Measurements from ENCODE around the gene STOX2.

Gene STOX2

DNA sequence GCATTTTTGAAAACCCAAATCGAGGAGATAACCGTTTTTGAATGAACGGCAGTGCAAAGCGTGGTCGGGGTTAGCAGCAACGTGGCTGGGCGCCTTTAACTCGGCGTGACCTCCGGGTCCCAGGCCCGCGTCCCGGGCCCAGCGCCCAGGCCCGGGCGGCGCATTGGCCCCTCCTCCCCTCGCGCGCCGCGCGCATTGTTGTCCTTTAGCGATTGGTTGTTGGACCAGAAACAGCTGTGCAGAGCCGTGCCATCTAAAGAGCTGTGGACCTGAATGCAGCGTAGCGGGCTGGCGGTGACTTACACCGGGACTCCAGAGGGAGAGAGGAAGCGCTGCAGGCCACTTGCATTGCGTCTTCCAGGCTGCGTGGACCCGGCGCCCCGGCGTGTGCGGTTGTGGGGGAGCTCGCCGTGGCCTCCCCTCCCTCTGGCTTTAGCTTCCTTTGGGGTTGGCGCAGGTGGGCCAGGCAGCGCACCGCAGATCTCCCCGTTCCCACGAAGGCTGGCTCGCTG lies at the start of gene STOX2:
Gene STOX2 (plus strand): TSS at position 227 of the 512 bp plus-strand sequence. CDS start 1,484 bp downstream, outside the sequence.
- no peak for TF ChIP-seq EZH2phosphoT487 (conservative IDR thresholded peaks at IDR 0.05; ENCODE audit: low read length)
- TF ChIP-seq, protein P1, sequence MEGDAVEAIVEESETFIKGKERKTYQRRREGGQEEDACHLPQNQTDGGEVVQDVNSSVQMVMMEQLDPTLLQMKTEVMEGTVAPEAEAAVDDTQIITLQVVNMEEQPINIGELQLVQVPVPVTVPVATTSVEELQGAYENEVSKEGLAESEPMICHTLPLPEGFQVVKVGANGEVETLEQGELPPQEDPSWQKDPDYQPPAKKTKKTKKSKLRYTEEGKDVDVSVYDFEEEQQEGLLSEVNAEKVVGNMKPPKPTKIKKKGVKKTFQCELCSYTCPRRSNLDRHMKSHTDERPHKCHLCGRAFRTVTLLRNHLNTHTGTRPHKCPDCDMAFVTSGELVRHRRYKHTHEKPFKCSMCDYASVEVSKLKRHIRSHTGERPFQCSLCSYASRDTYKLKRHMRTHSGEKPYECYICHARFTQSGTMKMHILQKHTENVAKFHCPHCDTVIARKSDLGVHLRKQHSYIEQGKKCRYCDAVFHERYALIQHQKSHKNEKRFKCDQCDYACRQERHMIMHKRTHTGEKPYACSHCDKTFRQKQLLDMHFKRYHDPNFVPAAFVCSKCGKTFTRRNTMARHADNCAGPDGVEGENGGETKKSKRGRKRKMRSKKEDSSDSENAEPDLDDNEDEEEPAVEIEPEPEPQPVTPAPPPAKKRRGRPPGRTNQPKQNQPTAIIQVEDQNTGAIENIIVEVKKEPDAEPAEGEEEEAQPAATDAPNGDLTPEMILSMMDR (IDR thresholded peaks at IDR 0.05; ENCODE audit: insufficient read depth, low read length, poor library complexity, severe bottlenecking), result no peak
- Histone ChIP-seq H3K36me3 (ENCODE audit: low read length) (no peaks in the 10 kb centered on the region), H3K9me2 (replicated peaks; ENCODE audit: insufficient read depth, low read length) (no peaks in the 10 kb centered on the region), H3K9me3 (ENCODE audit: insufficient read depth, low read length) (no peaks in the 10 kb centered on the region), H2AFZ (ENCODE audit: low read depth, low read length, severe bottlenecking) (no peak within 1 kb of the TSS), H4K20me1 (ENCODE audit: low read depth, low read length) (no peaks in the 10 kb centered on the region), H3K9ac (ENCODE audit: low read length) (no peak within 1 kb of the TSS), H3K4me3 (ENCODE audit: insufficient read depth, low read length, poor library complexity, severe bottlenecking) (no peak within 1 kb of the TSS), H3K4me2 (ENCODE audit: low read depth, low read length, poor library complexity, severe bottlenecking) (no peak within 1 kb of the TSS), H3F3A (ENCODE audit: insufficient read depth) (no peaks in the 10 kb centered on the region), H3K27ac (ENCODE audit: low read depth, low read length) (no peak within 1 kb of the TSS), H3K79me2 (ENCODE audit: insufficient read depth, low read length) (no peaks in the 10 kb centered on the region), H3K27me3 (ENCODE audit: low read length) (no peaks in the 10 kb centered on the region)

DNA sequence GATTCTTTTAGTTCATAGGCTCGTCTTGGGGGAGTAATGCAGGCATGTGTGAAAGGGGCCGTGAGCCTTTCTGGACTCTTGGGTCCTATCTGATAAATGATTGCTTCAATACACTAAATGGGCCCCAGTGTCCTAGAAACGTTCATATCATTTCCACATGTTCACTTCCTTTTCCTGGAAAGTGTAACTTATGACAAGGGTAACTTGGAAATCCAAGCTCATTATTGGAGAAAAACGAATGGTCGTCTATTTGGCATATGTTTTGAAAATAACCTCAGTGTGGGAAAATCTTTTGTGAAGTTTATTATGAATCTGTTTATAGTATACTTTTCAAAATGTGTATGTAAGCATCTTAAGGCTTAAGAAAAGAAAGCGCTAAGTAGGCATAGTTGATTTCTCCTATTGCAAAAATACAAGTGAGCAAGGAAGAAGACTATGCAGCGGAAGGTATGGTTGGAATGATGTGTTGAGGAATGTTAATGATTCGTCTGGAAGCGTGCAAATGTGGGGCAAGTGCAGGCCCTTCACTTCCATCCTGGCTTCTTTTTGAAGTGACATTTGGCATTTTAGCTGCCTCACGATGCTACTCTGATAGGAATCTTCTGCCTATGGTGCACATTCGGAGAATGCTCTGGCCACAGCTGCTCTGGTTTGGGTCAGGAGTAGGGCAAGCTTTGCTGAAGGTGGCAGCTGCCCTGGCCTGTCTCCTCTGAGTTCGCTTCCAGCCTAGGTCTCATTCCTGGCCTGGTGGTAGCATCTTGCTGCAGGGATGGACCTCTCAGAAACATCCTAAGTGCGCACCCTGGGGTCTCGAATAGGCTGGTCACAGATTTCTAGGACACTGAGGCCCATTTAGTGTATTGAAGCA lies 49.5 kb upstream of the STOX2 start:
- Histone ChIP-seq H3K4me3 (ENCODE audit: insufficient read depth, low read length, poor library complexity, severe bottlenecking) (no peak overlapping the region), H3F3A (ENCODE audit: insufficient read depth) (no peaks in the 10 kb centered on the region), H3K4me2 (ENCODE audit: low read depth, low read length, poor library complexity, severe bottlenecking) (no peak overlapping the region), H3K9me3 (ENCODE audit: insufficient read depth, low read length) (no peaks in the 10 kb centered on the region), H2AFZ (ENCODE audit: low read depth, low read length, severe bottlenecking) (no peak overlapping the region), H3K27me3 (ENCODE audit: low read length) (no peaks in the 10 kb centered on the region), H3K27ac (ENCODE audit: low read depth, low read length) (no peak overlapping the region), H3K36me3 (ENCODE audit: low read length) (no peaks in the 10 kb centered on the region), H3K9me2 (replicated peaks; ENCODE audit: insufficient read depth, low read length) (no peaks in the 10 kb centered on the region), H4K20me1 (ENCODE audit: low read depth, low read length) (no peaks in the 10 kb centered on the region), H3K9ac (ENCODE audit: low read length) (no peak overlapping the region), H3K79me2 (ENCODE audit: insufficient read depth, low read length) (no peaks in the 10 kb centered on the region)
- TF ChIP-seq EZH2phosphoT487 (conservative IDR thresholded peaks at IDR 0.05; ENCODE audit: low read length), result no peak
- TF ChIP-seq, protein P1 (IDR thresholded peaks at IDR 0.05; ENCODE audit: insufficient read depth, low read length, poor library complexity, severe bottlenecking), result no peak

- H3K4me2 ChIP-seq (ENCODE audit: low read depth, low read length, poor library complexity, severe bottlenecking), result no peak overlapping the region
- H3K79me2 ChIP-seq (ENCODE audit: insufficient read depth, low read length), result no peaks in the 10 kb centered on the region
- H2AFZ ChIP-seq (ENCODE audit: low read depth, low read length, severe bottlenecking), result no peak overlapping the region
- no peaks in the 10 kb centered on the region for H3K9me2 ChIP-seq (replicated peaks; ENCODE audit: insufficient read depth, low read length)
- no peaks in the 10 kb centered on the region for H3F3A ChIP-seq (ENCODE audit: insufficient read depth)
- no peaks in the 10 kb centered on the region for H4K20me1 ChIP-seq (ENCODE audit: low read depth, low read length)
- no peak overlapping the region for H3K27ac ChIP-seq (ENCODE audit: low read depth, low read length)
- H3K4me3 ChIP-seq (ENCODE audit: insufficient read depth, low read length, poor library complexity, severe bottlenecking), result no peak overlapping the region
- no peaks in the 10 kb centered on the region for H3K9me3 ChIP-seq (ENCODE audit: insufficient read depth, low read length)
- H3K9ac ChIP-seq (ENCODE audit: low read length), result no peak overlapping the region
- no peak for TF ChIP-seq EZH2phosphoT487 (conservative IDR thresholded peaks at IDR 0.05; ENCODE audit: low read length)
- TF ChIP-seq, protein P1 (IDR thresholded peaks at IDR 0.05; ENCODE audit: insufficient read depth, low read length, poor library complexity, severe bottlenecking), result no peak
- no peaks in the 10 kb centered on the region for H3K36me3 ChIP-seq (ENCODE audit: low read length)
- H3K27me3 ChIP-seq (ENCODE audit: low read length), result no peaks in the 10 kb centered on the region
Observed at GRCh38 chr4:183857040-183857439, 48.1 kb upstream of the STOX2 start.
